ENCODE measurements around the gene GOLIM4.

The GOLIM4 gene

DNA sequence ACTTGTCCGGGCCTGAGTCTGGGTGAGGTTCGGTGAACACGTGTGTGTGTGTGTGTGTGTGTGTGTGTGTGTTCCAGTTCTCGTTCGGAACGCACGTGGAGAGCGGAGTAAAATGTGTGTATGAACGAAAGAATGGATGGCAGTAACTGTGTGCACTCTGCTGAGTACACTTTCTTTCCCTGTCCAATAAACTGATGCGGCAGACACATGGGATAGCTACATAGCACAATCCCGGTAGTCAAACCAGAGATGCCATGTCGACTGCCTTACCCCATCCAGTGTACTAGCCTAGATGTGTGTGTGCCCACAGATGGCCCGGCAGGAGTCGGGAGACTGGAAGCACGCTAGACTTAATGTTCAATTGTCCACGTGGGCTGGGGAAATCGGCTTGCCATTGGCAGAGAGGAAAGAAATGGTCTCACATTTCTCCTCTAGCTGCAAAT, 507 bp upstream of the GOLIM4 start:
- peak; percentile 89 for DNase-seq (ENCODE audit: low spot score)

- peak; percentile 88 for DNase-seq (ENCODE audit: low spot score)
Observed at GRCh38 chr3:168094877-168095610, 680 bp downstream of the GOLIM4 start.

DNA sequence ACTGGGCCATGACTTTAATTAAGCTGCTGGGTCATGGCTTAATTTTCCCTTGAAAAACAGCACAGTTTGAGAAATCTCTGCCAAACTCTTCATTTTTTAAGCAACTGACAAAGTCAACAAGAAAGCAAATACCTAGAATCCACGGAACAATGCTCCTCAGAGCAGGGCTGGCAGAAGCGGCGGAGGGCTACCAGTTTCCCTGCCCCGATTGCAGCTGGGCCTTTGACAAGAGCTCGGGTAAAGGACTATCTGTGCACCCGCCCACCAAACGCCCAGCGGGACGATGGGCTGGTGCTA, 1.2 kb downstream of the GOLIM4 start:
- no peak for DNase-seq (ENCODE audit: low spot score)

GRCh38 chr3:168093790-168094189, 1.9 kb downstream of the GOLIM4 start:
- DNase-seq (ENCODE audit: low spot score): no peak

- DNase-seq (ENCODE audit: low spot score): no peak
Observed at GRCh38 chr3:168093229-168093628, 2.5 kb downstream of the GOLIM4 start.

GRCh38 chr3:168091941-168092340, 3.8 kb downstream of the GOLIM4 start:
- no peak for DNase-seq (ENCODE audit: low spot score)

DNA sequence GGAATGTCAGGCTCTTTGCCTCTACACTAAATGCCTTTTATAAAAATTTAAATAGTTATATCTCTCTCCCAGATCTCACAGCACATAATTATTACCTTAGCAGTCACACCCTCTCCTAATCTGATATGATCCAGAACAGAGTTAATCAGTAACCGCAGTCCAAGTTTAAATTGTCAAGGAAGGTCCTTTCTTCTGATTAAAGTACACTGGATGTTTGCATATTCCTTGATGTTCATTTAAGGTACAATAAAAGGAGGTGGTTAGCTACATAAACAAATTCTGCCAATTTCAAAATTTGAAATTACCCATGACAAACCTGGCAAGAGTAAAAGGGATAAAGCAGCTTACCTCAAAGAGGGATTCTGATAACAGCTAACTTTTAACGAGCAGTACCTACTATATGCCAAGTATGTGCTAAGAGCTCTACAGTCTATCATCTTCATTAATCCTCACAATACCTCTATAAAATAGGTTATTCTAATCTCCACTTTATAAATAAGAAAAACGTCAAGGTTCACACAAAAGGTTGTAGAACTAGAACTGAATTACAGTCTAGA, 4.3 kb downstream of the GOLIM4 start:
- DNase-seq (ENCODE audit: low spot score): no peak

GRCh38 chr3:168090306-168091085, 5.2 kb downstream of the GOLIM4 start:
- no peak for DNase-seq (ENCODE audit: low spot score)

DNA sequence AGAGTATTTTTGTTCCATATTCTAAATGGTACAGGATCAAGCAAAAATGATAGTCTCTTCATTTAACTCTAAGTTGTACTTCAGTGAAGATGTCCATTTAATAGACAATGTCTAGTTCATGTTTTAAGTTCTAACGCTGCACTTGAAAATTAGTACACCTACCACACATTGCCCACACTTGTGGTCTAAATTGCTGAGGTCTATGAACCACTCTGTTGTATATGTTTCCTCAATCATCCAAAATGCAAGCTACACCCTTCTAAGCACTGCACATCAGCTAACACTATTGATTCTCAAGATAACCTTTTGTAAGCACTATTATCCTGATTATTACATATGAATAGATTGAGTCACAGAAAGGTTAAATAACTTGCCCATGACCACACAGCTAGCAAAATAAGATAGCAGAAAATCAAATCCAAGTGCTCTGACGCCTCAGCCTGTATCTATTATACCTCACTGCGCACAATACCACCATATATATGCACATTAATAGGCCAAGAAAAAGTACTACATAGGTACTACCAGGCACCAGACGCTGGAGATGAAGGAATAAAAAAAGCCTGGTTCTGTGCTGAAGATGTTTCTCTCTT, 6.4 kb downstream of the GOLIM4 start:
- no peak for DNase-seq (ENCODE audit: low spot score)

DNA sequence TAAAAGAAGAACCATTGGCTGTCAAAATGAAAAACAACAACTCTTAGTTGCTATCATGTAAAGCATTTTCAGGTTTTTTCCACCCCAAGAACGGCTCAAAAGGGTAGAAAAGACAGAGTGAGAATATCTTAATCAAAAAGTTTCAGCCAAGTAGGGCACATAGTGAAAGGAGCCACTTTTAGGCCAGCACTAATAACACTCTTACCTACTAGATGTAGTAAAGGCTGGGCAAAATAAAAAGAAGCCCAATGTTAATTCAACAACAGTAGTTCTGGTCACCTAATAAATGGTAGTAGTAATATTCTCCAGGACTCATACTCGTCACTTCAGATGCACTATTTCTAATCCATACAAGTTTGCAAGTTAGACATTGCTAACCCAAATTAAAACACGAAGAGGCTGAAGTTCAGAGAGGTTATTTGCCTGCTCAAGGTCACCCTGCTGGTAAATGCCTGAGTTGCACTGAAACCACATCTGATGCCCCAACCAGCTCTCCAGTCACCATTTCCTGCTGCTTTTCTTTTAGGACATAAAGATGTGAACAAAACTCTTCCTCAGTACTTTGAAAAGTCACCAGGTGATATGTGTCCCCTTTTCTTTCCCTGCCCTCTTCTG, 7.5 kb downstream of the GOLIM4 start:
- peak; percentile 46 for DNase-seq (ENCODE audit: low spot score)

GRCh38 chr3:168087539-168087938, 8.2 kb downstream of the GOLIM4 start:
- DNase-seq (ENCODE audit: low spot score): no peak

GRCh38 chr3:168086541-168087260, 9.0 kb downstream of the GOLIM4 start:
- no peak for DNase-seq (ENCODE audit: low spot score)

- DNase-seq (ENCODE audit: low spot score): no peak
Observed at GRCh38 chr3:168085491-168086119, 10.1 kb downstream of the GOLIM4 start.

DNA sequence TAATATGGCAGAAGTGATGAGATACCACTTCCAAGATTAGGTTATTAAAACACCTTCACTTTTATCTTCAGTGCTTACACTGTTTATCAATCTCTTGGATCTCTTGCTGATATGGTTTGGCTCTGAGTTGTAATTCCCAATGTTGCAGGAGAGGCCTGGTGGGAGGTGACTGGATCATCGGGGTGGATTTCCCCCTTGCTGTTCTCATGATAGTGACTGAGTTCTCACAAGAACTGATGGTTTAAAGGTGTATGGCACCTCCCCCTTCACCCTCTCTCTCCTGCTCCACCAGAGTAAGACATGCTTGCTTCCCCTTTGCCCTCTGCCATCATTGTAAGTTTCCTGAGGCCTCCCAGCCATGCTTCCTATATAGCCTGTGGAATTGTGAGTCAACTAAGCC, 11.8 kb downstream of the GOLIM4 start:
- DNase-seq (ENCODE audit: low spot score): no peak

- no peak for DNase-seq (ENCODE audit: low spot score)
Observed at GRCh38 chr3:168081856-168082255, 13.9 kb downstream of the GOLIM4 start.

GRCh38 chr3:168081171-168081771, 14.5 kb downstream of the GOLIM4 start:
- DNase-seq (ENCODE audit: low spot score): no peak

- no peak for DNase-seq (ENCODE audit: low spot score)
Observed at GRCh38 chr3:168080499-168081170, 15.1 kb downstream of the GOLIM4 start.

DNA sequence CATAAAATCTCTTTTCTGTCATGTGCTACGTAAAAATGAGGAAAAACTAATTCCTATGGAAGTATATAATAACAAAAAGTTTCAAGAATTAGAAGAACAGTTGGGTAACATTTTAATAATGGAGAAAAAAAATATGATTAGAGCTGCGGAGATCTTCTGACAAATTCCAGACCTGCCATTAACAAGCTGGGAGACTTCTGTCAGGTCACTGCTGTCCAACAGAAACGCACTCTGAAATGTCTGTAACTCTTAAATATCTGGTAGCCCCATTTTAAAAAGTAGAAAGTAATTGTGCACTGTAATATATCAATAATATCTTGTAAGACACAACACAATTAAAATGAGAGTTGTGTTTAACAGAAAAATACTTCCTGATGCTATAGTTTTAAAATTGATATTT, 15.7 kb downstream of the GOLIM4 start:
- DNase-seq (ENCODE audit: low spot score): no peak

DNA sequence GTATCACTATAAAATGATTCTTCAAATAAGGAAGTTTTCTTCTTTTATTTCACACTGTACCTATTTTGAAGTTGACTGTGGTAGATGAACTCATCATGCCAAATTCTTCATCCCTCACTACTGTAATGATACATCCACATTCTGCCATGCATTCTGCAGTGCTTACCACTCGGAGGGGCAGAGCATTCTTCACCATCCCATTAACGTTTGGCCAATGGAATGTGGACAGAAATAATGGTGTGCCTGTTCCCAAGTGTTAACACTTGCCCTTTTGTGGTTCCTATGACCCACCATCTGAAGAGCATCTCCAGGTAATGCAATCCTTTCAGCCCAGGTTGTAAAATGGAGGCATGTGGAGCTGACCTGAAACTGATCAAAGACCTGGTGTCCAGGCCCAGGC, 18.6 kb downstream of the GOLIM4 start:
- no peak for DNase-seq (ENCODE audit: low spot score)

DNA sequence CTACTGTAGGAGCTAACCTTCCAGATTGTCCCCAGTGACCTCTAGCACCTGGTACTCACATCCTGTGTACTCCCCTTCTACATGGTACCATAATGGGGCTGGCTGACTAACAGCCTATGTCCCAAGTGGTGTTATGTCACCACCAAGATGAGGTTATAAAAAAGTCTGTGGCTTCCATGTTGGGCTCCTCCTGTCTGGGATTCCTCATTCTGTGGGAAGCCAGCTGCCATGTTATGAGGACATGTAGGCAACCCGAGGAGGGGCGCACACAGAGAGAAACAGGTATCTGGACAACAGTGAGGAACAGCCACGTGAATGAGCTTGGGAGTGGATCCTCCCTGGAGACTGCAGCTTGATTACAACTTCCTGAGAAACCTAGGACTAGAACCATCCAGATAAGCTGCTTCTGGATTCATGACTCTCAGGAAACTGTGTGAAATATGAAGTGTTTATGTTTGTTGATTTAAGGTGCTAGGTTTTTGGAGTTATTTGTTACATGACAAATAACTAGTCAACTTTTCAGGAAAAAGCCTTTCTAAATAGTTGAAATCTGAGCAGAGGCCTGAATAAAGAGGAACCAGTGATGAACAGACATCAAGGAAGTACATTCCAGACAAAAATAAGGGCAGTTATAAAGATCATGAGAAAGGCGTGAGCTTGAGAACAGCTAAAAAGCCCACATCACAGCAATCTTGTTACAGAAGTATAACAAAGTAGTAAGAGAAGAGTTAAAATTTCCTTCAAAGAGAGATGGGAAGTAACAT, 21.7 kb downstream of the GOLIM4 start:
- no peak for DNase-seq (ENCODE audit: low spot score)

All from RKO (cell line).